ENCODE data around the gene B4GALT2. TPM values are rescaled to one million over a fixed set of nuclear protein-coding genes. Genes with fewer than 3 reads are reported as not detected.

The B4GALT2 gene
- total and polyA plus RNA-seq, 9 of the 15 experiments (the other 6 are each of a cell fraction or from before 2014, with no cell fraction given) = 1.3 to 86.8 (median 43.8) TPM

DNA sequence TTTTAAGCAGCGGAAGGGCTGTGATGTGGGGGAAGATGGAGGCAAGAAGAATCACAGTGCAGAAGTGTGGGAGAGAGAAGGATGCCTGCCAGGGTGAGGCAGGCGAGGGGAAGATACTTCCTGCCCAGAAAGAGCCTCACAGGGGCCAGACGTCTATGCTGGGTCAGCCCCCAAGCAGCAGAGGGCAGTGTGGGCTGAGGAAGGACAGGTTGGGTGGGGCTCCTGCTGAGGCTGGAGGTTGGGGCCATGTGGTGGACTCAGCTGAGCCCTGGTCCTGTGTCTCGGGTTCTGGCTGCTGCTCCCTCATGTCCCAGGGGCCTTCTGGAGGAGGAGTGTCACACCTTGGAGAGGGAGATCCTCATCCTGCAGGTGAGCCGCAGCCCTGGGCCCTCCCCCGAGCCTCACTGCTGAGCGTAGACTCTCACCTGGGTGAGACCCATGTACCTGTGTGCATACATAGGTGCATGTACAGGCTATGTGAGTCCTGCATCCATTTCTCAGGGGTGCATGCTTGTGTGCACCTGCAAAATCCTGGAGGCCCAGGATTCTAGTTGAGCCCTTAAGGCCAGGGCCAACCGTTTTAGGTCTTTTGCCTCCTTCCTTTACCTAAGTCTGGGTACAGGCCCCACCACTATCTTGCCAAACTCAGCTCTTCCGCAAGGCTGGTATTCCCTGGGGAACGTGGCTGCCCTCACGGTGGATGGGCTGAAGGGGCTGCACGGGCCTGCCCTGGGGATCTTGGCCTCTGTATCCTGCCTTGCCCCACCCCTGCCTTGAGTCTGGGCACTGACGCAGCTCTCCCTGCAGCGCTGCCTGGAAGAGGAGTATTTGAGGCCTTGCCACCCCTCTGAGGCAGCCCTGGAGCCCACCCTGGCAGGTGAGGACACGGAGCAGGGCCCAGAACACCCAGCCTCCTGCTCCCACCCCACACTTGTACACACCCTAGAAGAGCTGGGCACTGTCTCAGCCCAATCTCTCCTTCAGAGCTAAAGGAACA is 16.1 kb downstream of the B4GALT2 start (continued):
- TF ChIP-seq KHSRP (IDR thresholded peaks at IDR 0.05) (no peak), POLR2G (IDR thresholded peaks at IDR 0.05; ENCODE audit: low read depth, low read length) (peak; percentile 46; the same call in 1 of the 2 replicates), HDAC1 (IDR thresholded peaks at IDR 0.05) (peak in 1 of 2 experiments; percentile 32; a peak in 1 of 4 replicates), KDM1A (IDR thresholded peaks at IDR 0.05) (0 out of 4 replicates have a peak, but pooled peaks of 1 of the 2 experiments have one; percentile 10), SP2 (IDR thresholded peaks at IDR 0.05; ENCODE audit: extremely low read depth, low read depth, low read length, poor library complexity, severe bottlenecking) (no peak), CHD1 (IDR thresholded peaks at IDR 0.05; ENCODE audit: low read length) (no peak), HMGN3 (IDR thresholded peaks at IDR 0.05; ENCODE audit: borderline replicate concordance, extremely low read depth, insufficient read length, low read depth, low read length) (no peak), ZNF589 (CRISPR knock-in tag; IDR thresholded peaks at IDR 0.05; ENCODE audit: low read depth) (no peak), ADNP (tag; IDR thresholded peaks at IDR 0.05) (no peak), ZFX (CRISPR knock-in tag; IDR thresholded peaks at IDR 0.05) (no peak), HNRNPLL (IDR thresholded peaks at IDR 0.05; ENCODE audit: low read depth, low read length, poor library complexity, severe bottlenecking) (no peak), ZNF717 (CRISPR knock-in tag; IDR thresholded peaks at IDR 0.05) (0 out of 2 replicates have a peak, but pooled peaks have one; percentile 58), FOSL1 (tag; conservative IDR thresholded peaks at IDR 0.05) (no peak)
- TF ChIP-seq, protein P1, sequence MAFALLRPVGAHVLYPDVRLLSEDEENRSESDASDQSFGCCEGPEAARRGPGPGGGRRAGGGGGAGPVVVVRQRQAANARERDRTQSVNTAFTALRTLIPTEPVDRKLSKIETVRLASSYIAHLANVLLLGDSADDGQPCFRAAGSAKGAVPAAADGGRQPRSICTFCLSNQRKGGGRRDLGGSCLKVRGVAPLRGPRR (CRISPR knock-in tag; IDR thresholded peaks at IDR 0.05) = no peak
- TF ChIP-seq, protein P2, sequence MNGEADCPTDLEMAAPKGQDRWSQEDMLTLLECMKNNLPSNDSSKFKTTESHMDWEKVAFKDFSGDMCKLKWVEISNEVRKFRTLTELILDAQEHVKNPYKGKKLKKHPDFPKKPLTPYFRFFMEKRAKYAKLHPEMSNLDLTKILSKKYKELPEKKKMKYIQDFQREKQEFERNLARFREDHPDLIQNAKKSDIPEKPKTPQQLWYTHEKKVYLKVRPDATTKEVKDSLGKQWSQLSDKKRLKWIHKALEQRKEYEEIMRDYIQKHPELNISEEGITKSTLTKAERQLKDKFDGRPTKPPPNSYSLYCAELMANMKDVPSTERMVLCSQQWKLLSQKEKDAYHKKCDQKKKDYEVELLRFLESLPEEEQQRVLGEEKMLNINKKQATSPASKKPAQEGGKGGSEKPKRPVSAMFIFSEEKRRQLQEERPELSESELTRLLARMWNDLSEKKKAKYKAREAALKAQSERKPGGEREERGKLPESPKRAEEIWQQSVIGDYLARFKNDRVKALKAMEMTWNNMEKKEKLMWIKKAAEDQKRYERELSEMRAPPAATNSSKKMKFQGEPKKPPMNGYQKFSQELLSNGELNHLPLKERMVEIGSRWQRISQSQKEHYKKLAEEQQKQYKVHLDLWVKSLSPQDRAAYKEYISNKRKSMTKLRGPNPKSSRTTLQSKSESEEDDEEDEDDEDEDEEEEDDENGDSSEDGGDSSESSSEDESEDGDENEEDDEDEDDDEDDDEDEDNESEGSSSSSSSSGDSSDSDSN (IDR thresholded peaks at IDR 0.05; ENCODE audit: borderline replicate concordance in 1 of 2, low read depth in 2 of 2, low read length in 2 of 2) = 0 out of 4 replicates have a peak, but pooled peaks of 1 of the 2 experiments have one; percentile 27
- TF ChIP-seq, protein P3, sequence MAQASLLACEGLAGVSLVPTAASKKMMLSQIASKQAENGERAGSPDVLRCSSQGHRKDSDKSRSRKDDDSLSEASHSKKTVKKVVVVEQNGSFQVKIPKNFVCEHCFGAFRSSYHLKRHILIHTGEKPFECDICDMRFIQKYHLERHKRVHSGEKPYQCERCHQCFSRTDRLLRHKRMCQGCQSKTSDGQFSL (CRISPR knock-in tag; IDR thresholded peaks at IDR 0.05) = peak; percentile 62; the same call in 1 of the 2 replicates
- TF ChIP-seq, protein P3 (tag; IDR thresholded peaks at IDR 0.05) = no peak
- TF ChIP-seq, protein P4, sequence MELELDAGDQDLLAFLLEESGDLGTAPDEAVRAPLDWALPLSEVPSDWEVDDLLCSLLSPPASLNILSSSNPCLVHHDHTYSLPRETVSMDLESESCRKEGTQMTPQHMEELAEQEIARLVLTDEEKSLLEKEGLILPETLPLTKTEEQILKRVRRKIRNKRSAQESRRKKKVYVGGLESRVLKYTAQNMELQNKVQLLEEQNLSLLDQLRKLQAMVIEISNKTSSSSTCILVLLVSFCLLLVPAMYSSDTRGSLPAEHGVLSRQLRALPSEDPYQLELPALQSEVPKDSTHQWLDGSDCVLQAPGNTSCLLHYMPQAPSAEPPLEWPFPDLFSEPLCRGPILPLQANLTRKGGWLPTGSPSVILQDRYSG (tag; conservative IDR thresholded peaks at IDR 0.05; ENCODE audit: low read depth) = no peak

Data from K562 (cell line).